ENCODE results near the gene NEU1. TPM values are rescaled to one million over a fixed set of nuclear protein-coding genes. Genes with fewer than 3 reads are reported as not detected.
"Not testable (repeated sequence)": the region's sequence is repeated elsewhere in the genome, so short reads cannot be mapped to it uniquely, and the experiment has no call there.

NEU1 gene
- total RNA-seq, 1 donor from 2014 or later = 47.9 TPM

- not testable (repeated sequence) for DNase-seq (ENCODE audit: low spot score)
Measured at GRCh38 chr6:31817929-31818511, 44.6 kb downstream of the NEU1 start.

GRCh38 chr6:31817133-31817928 is 45.3 kb downstream of the NEU1 start:
- not testable (repeated sequence) for DNase-seq (ENCODE audit: low spot score)

- DNase-seq (ENCODE audit: low spot score) = peak; percentile 99
Measured at GRCh38 chr6:31815025-31815838, 47.4 kb downstream of the NEU1 start, which contains the start of the genes HSPA1A and HSPA1L. Gene HSPA1A (plus strand): TSS chr6:31815543. CDS start chr6:31815757, 214 bp downstream. Gene HSPA1L (minus strand): TSS chr6:31815283. CDS start chr6:31811972, 3,311 bp downstream.

GRCh38 chr6:31814677-31815024 is 48.0 kb downstream of the NEU1 start:
- DNase-seq (ENCODE audit: low spot score) = peak; percentile 99

GRCh38 chr6:31813465-31813849 is 49.2 kb downstream of the NEU1 start:
- DNase-seq (ENCODE audit: low spot score) = no peak

- DNase-seq (ENCODE audit: low spot score) = no peak
Measured at GRCh38 chr6:31811645-31812044, 51.0 kb downstream of the NEU1 start.

- not testable (repeated sequence) for DNase-seq (ENCODE audit: low spot score)
Measured at GRCh38 chr6:31808599-31808998, 54.0 kb downstream of the NEU1 start.

Other genes with a start within 250 kb of the NEU1 start
- gene AIF1, start 247.6 kb downstream of the NEU1 start, total RNA-seq (ENCODE audit: insufficient read depth, low replicate concordance) = 63.6 TPM
- gene PRRC2A, start 242.1 kb downstream of the NEU1 start, total RNA-seq (ENCODE audit: insufficient read depth, low replicate concordance) = 21.4 TPM
- 58.7 TPM for gene BAG6, start 210.2 kb downstream of the NEU1 start, total RNA-seq (ENCODE audit: insufficient read depth, low replicate concordance)
- gene APOM, start 206.9 kb downstream of the NEU1 start, total RNA-seq (ENCODE audit: insufficient read depth, low replicate concordance) = not detected
- 24.1 TPM for gene C6orf47, start 202.0 kb downstream of the NEU1 start, total RNA-seq (ENCODE audit: insufficient read depth, low replicate concordance)
- 9.6 TPM for gene GPANK1, start 197.8 kb downstream of the NEU1 start, total RNA-seq (ENCODE audit: insufficient read depth, low replicate concordance)
- 36.6 TPM for gene CSNK2B, start 196.7 kb downstream of the NEU1 start, total RNA-seq (ENCODE audit: insufficient read depth, low replicate concordance)
- gene LY6G5B, start 192.8 kb downstream of the NEU1 start, total RNA-seq (ENCODE audit: insufficient read depth, low replicate concordance) = 1.2 TPM
- 0.48 TPM for gene LY6G5C, start 181.8 kb downstream of the NEU1 start, total RNA-seq (ENCODE audit: insufficient read depth, low replicate concordance)
- gene ABHD16A, start 159.5 kb downstream of the NEU1 start, total RNA-seq (ENCODE audit: insufficient read depth, low replicate concordance) = 33.7 TPM
- gene LY6G6F, start 156.0 kb downstream of the NEU1 start, total RNA-seq (ENCODE audit: insufficient read depth, low replicate concordance) = not detected
- gene LY6G6D, start 147.5 kb downstream of the NEU1 start, total RNA-seq (ENCODE audit: insufficient read depth, low replicate concordance) = not detected
- 3.1 TPM for gene LY6G6C, start 141.1 kb downstream of the NEU1 start, total RNA-seq (ENCODE audit: insufficient read depth, low replicate concordance)
- 3.1 TPM for gene MPIG6B, start 139.4 kb downstream of the NEU1 start, total RNA-seq (ENCODE audit: insufficient read depth, low replicate concordance)
- 87.4 TPM for gene DDAH2, start 133.5 kb downstream of the NEU1 start, total RNA-seq (ENCODE audit: insufficient read depth, low replicate concordance)
- gene CLIC1, start 126.3 kb downstream of the NEU1 start, total RNA-seq (ENCODE audit: insufficient read depth, low replicate concordance) = 203 TPM
- 8.2 TPM for gene MSH5, start 122.8 kb downstream of the NEU1 start, total RNA-seq (ENCODE audit: insufficient read depth, low replicate concordance)
- not detected for gene SAPCD1, start 100.2 kb downstream of the NEU1 start, total RNA-seq (ENCODE audit: insufficient read depth, low replicate concordance)
- not detected for gene VWA7, start 85.5 kb downstream of the NEU1 start, total RNA-seq (ENCODE audit: insufficient read depth, low replicate concordance)
- gene VARS1, start 67.1 kb downstream of the NEU1 start, total RNA-seq (ENCODE audit: insufficient read depth, low replicate concordance) = 18.8 TPM
- 28.9 TPM for gene LSM2, start 55.9 kb downstream of the NEU1 start, total RNA-seq (ENCODE audit: insufficient read depth, low replicate concordance)
- 1.4 TPM for gene HSPA1L, start 47.5 kb downstream of the NEU1 start, total RNA-seq (ENCODE audit: insufficient read depth, low replicate concordance)
- gene HSPA1A, start 47.3 kb downstream of the NEU1 start, total RNA-seq (ENCODE audit: insufficient read depth, low replicate concordance) = 84.7 TPM
- gene HSPA1B, start 35.1 kb downstream of the NEU1 start, total RNA-seq (ENCODE audit: insufficient read depth, low replicate concordance) = 37.3 TPM
- 0.96 TPM for gene SLC44A4, start 16.2 kb upstream of the NEU1 start, total RNA-seq (ENCODE audit: insufficient read depth, low replicate concordance)
- gene EHMT2, start 34.9 kb upstream of the NEU1 start, total RNA-seq (ENCODE audit: insufficient read depth, low replicate concordance) = 33.9 TPM
- 1.9 TPM for gene ZBTB12, start 39.3 kb upstream of the NEU1 start, total RNA-seq (ENCODE audit: insufficient read depth, low replicate concordance)
- 27.0 TPM for gene C2, start 64.9 kb upstream of the NEU1 start, total RNA-seq (ENCODE audit: insufficient read depth, low replicate concordance)
- gene CFB, start 83.3 kb upstream of the NEU1 start, total RNA-seq (ENCODE audit: insufficient read depth, low replicate concordance) = 34.7 TPM
- 54.9 TPM for gene NELFE, start 96.2 kb upstream of the NEU1 start, total RNA-seq (ENCODE audit: insufficient read depth, low replicate concordance)
- 34.7 TPM for gene SKIC2, start 96.4 kb upstream of the NEU1 start, total RNA-seq (ENCODE audit: insufficient read depth, low replicate concordance)
- 13.2 TPM for gene DXO, start 109.3 kb upstream of the NEU1 start, total RNA-seq (ENCODE audit: insufficient read depth, low replicate concordance)
- gene C4A, start 119.2 kb upstream of the NEU1 start, total RNA-seq (ENCODE audit: insufficient read depth, low replicate concordance) = 26.2 TPM
- gene C4B, start 152.0 kb upstream of the NEU1 start, total RNA-seq (ENCODE audit: insufficient read depth, low replicate concordance) = 32.3 TPM
- gene CYP21A2, start 175.6 kb upstream of the NEU1 start, total RNA-seq (ENCODE audit: insufficient read depth, low replicate concordance) = not detected
- 24.1 TPM for gene TNXB, start 246.5 kb upstream of the NEU1 start, total RNA-seq (ENCODE audit: insufficient read depth, low replicate concordance)

Data from umbilical cord (tissue), 2 donors.